ENCODE results near the gene RCL1.
"Not testable (repeated sequence)": the region's sequence is repeated elsewhere in the genome, so short reads cannot be mapped to it uniquely, and the experiment has no call there.

Gene RCL1

GRCh38 chr9:4892501-4893194 is 99.9 kb downstream of the RCL1 start:
- Histone ChIP-seq H3K36me3 (replicated peaks; ENCODE audit: insufficient read depth, low read length) (no peaks in the 10 kb centered on the region), H3K4me3 (ENCODE audit: low read length) (no peak overlapping the region), H3F3A (ENCODE audit: insufficient read depth, low read length) (no peaks in the 10 kb centered on the region), H3K4me1 (ENCODE audit: low read length) (no peaks in the 10 kb centered on the region), H3K4me2 (ENCODE audit: low read depth, low read length) (no peak overlapping the region), H3K27ac (ENCODE audit: low read length) (no peak overlapping the region), H3K79me2 (ENCODE audit: low read length) (no peaks in the 10 kb centered on the region), H3K9me3 (replicated peaks; ENCODE audit: insufficient read depth, low read length) (no peaks in the 10 kb centered on the region), H2AFZ (ENCODE audit: low read length) (no peak overlapping the region), H3K9ac (ENCODE audit: low read length) (no peak overlapping the region), H3K27me3 (replicated peaks; ENCODE audit: insufficient read depth, low read length) (no peaks in the 10 kb centered on the region), H3K9me2 (replicated peaks; ENCODE audit: insufficient read depth, low read length) (no peaks in the 10 kb centered on the region), H4K20me1 (ENCODE audit: insufficient read depth, low read length) (no peaks in the 10 kb centered on the region)
- TF ChIP-seq EZH2 (optimal IDR thresholded peaks at IDR 0.05; ENCODE audit: low read depth, low read length), result no peak
- TF ChIP-seq, protein P1, sequence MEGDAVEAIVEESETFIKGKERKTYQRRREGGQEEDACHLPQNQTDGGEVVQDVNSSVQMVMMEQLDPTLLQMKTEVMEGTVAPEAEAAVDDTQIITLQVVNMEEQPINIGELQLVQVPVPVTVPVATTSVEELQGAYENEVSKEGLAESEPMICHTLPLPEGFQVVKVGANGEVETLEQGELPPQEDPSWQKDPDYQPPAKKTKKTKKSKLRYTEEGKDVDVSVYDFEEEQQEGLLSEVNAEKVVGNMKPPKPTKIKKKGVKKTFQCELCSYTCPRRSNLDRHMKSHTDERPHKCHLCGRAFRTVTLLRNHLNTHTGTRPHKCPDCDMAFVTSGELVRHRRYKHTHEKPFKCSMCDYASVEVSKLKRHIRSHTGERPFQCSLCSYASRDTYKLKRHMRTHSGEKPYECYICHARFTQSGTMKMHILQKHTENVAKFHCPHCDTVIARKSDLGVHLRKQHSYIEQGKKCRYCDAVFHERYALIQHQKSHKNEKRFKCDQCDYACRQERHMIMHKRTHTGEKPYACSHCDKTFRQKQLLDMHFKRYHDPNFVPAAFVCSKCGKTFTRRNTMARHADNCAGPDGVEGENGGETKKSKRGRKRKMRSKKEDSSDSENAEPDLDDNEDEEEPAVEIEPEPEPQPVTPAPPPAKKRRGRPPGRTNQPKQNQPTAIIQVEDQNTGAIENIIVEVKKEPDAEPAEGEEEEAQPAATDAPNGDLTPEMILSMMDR (IDR thresholded peaks at IDR 0.05; ENCODE audit: low read length), result no peak
- no peak for TF ChIP-seq EZH2phosphoT487 (IDR thresholded peaks at IDR 0.05; ENCODE audit: low read length)
- DNase-seq, result no peak

DNA sequence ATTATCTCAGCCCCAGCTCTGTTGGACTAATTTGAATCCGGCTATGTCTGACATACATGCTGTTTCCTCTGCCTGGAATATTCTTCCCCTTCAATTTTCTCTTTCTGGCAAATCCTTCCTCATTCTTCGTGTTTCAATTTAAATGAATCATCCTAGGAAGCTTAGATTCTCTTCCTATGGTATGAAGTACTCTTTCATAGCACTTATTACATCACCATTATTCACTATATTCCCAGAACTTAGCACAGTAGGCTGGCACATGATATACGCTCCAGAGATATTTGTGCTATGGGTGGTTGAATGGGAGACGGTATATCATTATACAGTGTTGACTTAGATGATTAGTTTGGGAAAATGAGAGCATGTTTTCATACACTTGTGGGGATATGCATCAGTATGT is 101.3 kb downstream of the RCL1 start:
- no peaks in the 10 kb centered on the region for H3K27me3 ChIP-seq (replicated peaks; ENCODE audit: insufficient read depth, low read length)

GRCh38 chr9:4899853-4900252 is 107.1 kb downstream of the RCL1 start:
- not testable (repeated sequence) for H2AFZ ChIP-seq (ENCODE audit: low read length); H3K27ac ChIP-seq (ENCODE audit: low read length); H3F3A ChIP-seq (ENCODE audit: insufficient read depth, low read length); H3K4me1 ChIP-seq (ENCODE audit: low read length); H3K9me2 ChIP-seq (replicated peaks; ENCODE audit: insufficient read depth, low read length); H3K9me3 ChIP-seq (replicated peaks; ENCODE audit: insufficient read depth, low read length); DNase-seq; H3K27me3 ChIP-seq (replicated peaks; ENCODE audit: insufficient read depth, low read length); H3K4me3 ChIP-seq (ENCODE audit: low read length); H3K9ac ChIP-seq (ENCODE audit: low read length); H3K79me2 ChIP-seq (ENCODE audit: low read length); H4K20me1 ChIP-seq (ENCODE audit: insufficient read depth, low read length); H3K4me2 ChIP-seq (ENCODE audit: low read depth, low read length); H3K36me3 ChIP-seq (replicated peaks; ENCODE audit: insufficient read depth, low read length)

More for the DNA sequence above, 101.3 kb downstream of the RCL1 start:
- Histone ChIP-seq H3K4me1 (ENCODE audit: low read length) (no peaks in the 10 kb centered on the region), H3K79me2 (ENCODE audit: low read length) (no peaks in the 10 kb centered on the region), H3K27ac (ENCODE audit: low read length) (no peak overlapping the region), H3F3A (ENCODE audit: insufficient read depth, low read length) (no peaks in the 10 kb centered on the region), H2AFZ (ENCODE audit: low read length) (no peak overlapping the region), H3K9ac (ENCODE audit: low read length) (no peak overlapping the region), H3K9me3 (replicated peaks; ENCODE audit: insufficient read depth, low read length) (no peaks in the 10 kb centered on the region), H3K36me3 (replicated peaks; ENCODE audit: insufficient read depth, low read length) (no peaks in the 10 kb centered on the region), H3K4me3 (ENCODE audit: low read length) (no peak overlapping the region), H4K20me1 (ENCODE audit: insufficient read depth, low read length) (no peaks in the 10 kb centered on the region), H3K4me2 (ENCODE audit: low read depth, low read length) (no peak overlapping the region), H3K9me2 (replicated peaks; ENCODE audit: insufficient read depth, low read length) (no peaks in the 10 kb centered on the region)
- no peak for DNase-seq
- TF ChIP-seq, protein P1 (IDR thresholded peaks at IDR 0.05; ENCODE audit: low read length), result no peak
- TF ChIP-seq EZH2 (optimal IDR thresholded peaks at IDR 0.05; ENCODE audit: low read depth, low read length) (no peak), EZH2phosphoT487 (IDR thresholded peaks at IDR 0.05; ENCODE audit: low read length) (no peak)

- H3K27me3 ChIP-seq (replicated peaks; ENCODE audit: insufficient read depth, low read length); H3K9me3 ChIP-seq (replicated peaks; ENCODE audit: insufficient read depth, low read length); H3K79me2 ChIP-seq (ENCODE audit: low read length); H4K20me1 ChIP-seq (ENCODE audit: insufficient read depth, low read length); H3F3A ChIP-seq (ENCODE audit: insufficient read depth, low read length); H3K36me3 ChIP-seq (replicated peaks; ENCODE audit: insufficient read depth, low read length); H3K4me1 ChIP-seq (ENCODE audit: low read length); H3K9me2 ChIP-seq (replicated peaks; ENCODE audit: insufficient read depth, low read length): not testable (repeated sequence)
- peak overlapping the region; percentile 86 for H2AFZ ChIP-seq (ENCODE audit: low read length)
- peak overlapping the region; percentile 44; the same call in 1 of the 2 replicates for H3K9ac ChIP-seq (ENCODE audit: low read length)
- peak overlapping the region; percentile 73 for H3K4me2 ChIP-seq (ENCODE audit: low read depth, low read length)
- peak; percentile 89 for DNase-seq
- peak overlapping the region; percentile 23; the same call in 1 of the 2 replicates for H3K27ac ChIP-seq (ENCODE audit: low read length)
- peak overlapping the region; percentile 42 for H3K4me3 ChIP-seq (ENCODE audit: low read length)
These were observed 108.8 kb downstream of the RCL1 start for GRCh38 chr9:4901401-4902134.
